CD14-positive monocyte (primary cell): ENCODE measurements around the gene RFX3. TPM values are rescaled to one million over a fixed set of nuclear protein-coding genes. Genes with fewer than 3 reads are reported as not detected.

ENCODE experiments used
- DNase-seq, 3 donors: peaks; one replicate each; pipeline ENCODE4 v3.0.0-alpha.2; 2011 to 2022
- H2AFZ ChIP-seq: 2 replicates; pipeline ENCODE4 v1.6.0; 2012; ENCODE audit warnings: mild to moderate bottlenecking, low read depth, low read length, inconsistent platforms; ENCODE audit not compliant: insufficient read depth, poor library complexity, severe bottlenecking
- H3K27ac ChIP-seq, 2 donors: 1 replicate in 1 of 2; 2 replicates in 1 of 2; pipeline ENCODE4 v1.5.1; 2012 to 2013; ENCODE audit warnings: low read length in 2 of 2, control low read depth in 1 of 2, inconsistent platforms in 1 of 2, low read depth in 1 of 2, mild to moderate bottlenecking in 1 of 2
- H3K27me3 ChIP-seq, 2 donors: one replicate each; pipeline versions ENCODE4 v1.6.0 to v1.6.1; 2011 to 2013; ENCODE audit warnings: low read length in 2 of 2; ENCODE audit not compliant: control insufficient read depth in 2 of 2, insufficient read depth in 2 of 2
- H3K36me3 ChIP-seq, 2 donors: replicated peaks in 1 of 2; 1 replicate in 1 of 2; 2 replicates in 1 of 2; pipeline versions ENCODE4 v1.5.1 to v1.6.1; 2012 to 2013; ENCODE audit warnings: low read length in 2 of 2, control low read depth in 1 of 2, inconsistent platforms in 1 of 2, mild to moderate bottlenecking in 1 of 2; ENCODE audit not compliant: insufficient read depth in 2 of 2, control insufficient read depth in 1 of 2
- H3K4me1 ChIP-seq, 2 donors: 1 replicate in 1 of 2; 2 replicates in 1 of 2; pipeline versions ENCODE4 v1.5.1 to v1.6.1; 2012 to 2013; ENCODE audit warnings: low read length in 2 of 2, control low read depth in 1 of 2, inconsistent platforms in 1 of 2, mild to moderate bottlenecking in 1 of 2, moderate library complexity in 1 of 2; ENCODE audit not compliant: insufficient read depth in 2 of 2, control insufficient read depth in 1 of 2
- H3K4me2 ChIP-seq: replicated peaks from 2 replicates; pipeline ENCODE3; 2012; ENCODE audit warnings: low read length, moderate library complexity, mild to moderate bottlenecking; ENCODE audit not compliant: poor library complexity, severe bottlenecking; ENCODE audit errors: extremely low read depth
- H3K4me3 ChIP-seq, 3 experiments: fragments of 200-600 bp in 1 of 3; sonication (generic) in 1 of 3; replicated peaks in 1 of 3; 1 replicate in 2 of 3; 2 replicates in 1 of 3; pipeline ENCODE4 v1.5.1; 2011 to 2013; ENCODE audit warnings: low read length in 3 of 3, mild to moderate bottlenecking in 3 of 3, control low read depth in 2 of 3, low read depth in 2 of 3, inconsistent platforms in 1 of 3, moderate library complexity in 1 of 3
- H3K79me2 ChIP-seq: 2 replicates; pipeline ENCODE4 v1.6.0; 2012; ENCODE audit warnings: mild to moderate bottlenecking, control low read depth, inconsistent platforms, low read length, moderate library complexity; ENCODE audit not compliant: insufficient read depth
- H3K9ac ChIP-seq: 2 replicates; pipeline ENCODE4 v1.6.0; 2017; ENCODE audit warnings: low read length, mild to moderate bottlenecking; ENCODE audit not compliant: insufficient read depth, poor library complexity, severe bottlenecking
- H3K9me3 ChIP-seq, 2 donors: replicated peaks in 1 of 2; 1 replicate in 1 of 2; 2 replicates in 1 of 2; pipeline versions ENCODE4 v1.5.1 to v1.6.1; 2012 to 2013; ENCODE audit warnings: low read length in 2 of 2, control low read depth in 1 of 2; ENCODE audit not compliant: control insufficient read depth in 1 of 2, insufficient read depth in 1 of 2
- H4K20me1 ChIP-seq: 2 replicates; pipeline ENCODE4 v1.6.0; 2012; ENCODE audit warnings: mild to moderate bottlenecking, low read length, control low read depth, moderate library complexity; ENCODE audit not compliant: insufficient read depth
- H3K27ac Mint-ChIP-seq, 7 donors: one replicate each; pipeline ENCODE4 v1.8.0; 2020; ENCODE audit warnings: mild to moderate bottlenecking in 7 of 7, mixed read lengths in 7 of 7, moderate library complexity in 6 of 7, inconsistent platforms in 2 of 7
- H3K27me3 Mint-ChIP-seq, 3 donors: one replicate each; pipeline ENCODE4 v1.8.0; 2021 to 2022; ENCODE audit warnings: low read depth in 3 of 3, mild to moderate bottlenecking in 3 of 3, mixed read lengths in 3 of 3, moderate library complexity in 3 of 3, inconsistent platforms in 1 of 3
- H3K36me3 Mint-ChIP-seq, 2 donors: one replicate each; pipeline ENCODE4 v1.8.0; 2020; ENCODE audit warnings: mixed read lengths in 2 of 2, inconsistent platforms in 1 of 2, mild to moderate bottlenecking in 1 of 2
- H3K4me1 Mint-ChIP-seq: one replicate; pipeline ENCODE4 v1.8.0; 2020; ENCODE audit warnings: mild to moderate bottlenecking, mixed read lengths
- H3K4me3 Mint-ChIP-seq, 2 donors: one replicate each; pipeline ENCODE4 v1.8.0; 2020; ENCODE audit warnings: mild to moderate bottlenecking in 2 of 2, mixed read lengths in 2 of 2, moderate library complexity in 1 of 2
- H3K9me3 Mint-ChIP-seq, 7 donors: one replicate each; pipeline ENCODE4 v1.8.0; 2020 to 2022; ENCODE audit warnings: mixed read lengths in 7 of 7, mild to moderate bottlenecking in 6 of 7, moderate library complexity in 6 of 7, inconsistent platforms in 2 of 7
- WGBS: methylation state at CpG from one replicate; pipeline ENCODE4 v1.1.5; 2013; ENCODE audit warnings: missing lambda C conversion rate; ENCODE audit not compliant: insufficient coverage; 5-methylcytosine and 5-hydroxymethylcytosine counted together
- intact Hi-C, 2 donors: fragments of 100-400 bp; cut with micrococcal nuclease; formaldehyde crosslinking; loops; one replicate each; pipeline versions ENCODE4 v1.15.0 to v1.15.1; 2023
- polyA plus RNA-seq, 3 donors: library from polyadenylated mRNA; depleted of rRNA in 1 of 3; unstranded in 2 of 3; stranded (reverse) in 1 of 3; fragments of 300-500 nt in 2 of 3; fragments of >200 nt in 1 of 3; fragmentation: Illumina TruSeq in 2 of 3; gene quantifications; 1 replicate in 2 of 3; 2 replicates in 1 of 3; pipeline ENCODE4 v1.2.3, GENCODE V29; 2012 to 2021
- TF ChIP-seq, protein P1 (sequence below): fragments of 200-600 bp; IDR thresholded peaks from one replicate; pipeline ENCODE4 v1.8.0; 2022; ENCODE audit warnings: antibody characterized with exemption, mild to moderate bottlenecking

RFX3 gene
- polyA plus RNA-seq, 3 donors, result 1.7 to 5.2 (median 3.2) TPM

DNA sequence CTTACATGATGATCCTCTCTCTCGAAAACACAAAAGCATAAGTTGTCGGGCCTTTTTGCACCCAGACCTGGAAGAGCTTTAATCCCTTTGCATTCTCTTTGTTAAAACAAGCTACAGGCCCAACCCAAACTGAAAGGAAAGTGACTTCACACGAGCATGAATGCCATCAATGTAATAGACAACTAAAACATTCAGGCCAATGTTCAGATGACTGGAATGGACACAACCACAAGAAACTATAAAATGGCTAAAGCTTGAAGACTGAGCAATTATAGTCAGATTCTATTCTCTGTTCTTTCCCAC, 45.5 kb downstream of the RFX3 start:
- 100% methylated on average over 2 of the region's 3 CpGs for WGBS
- TF ChIP-seq, protein P1, sequence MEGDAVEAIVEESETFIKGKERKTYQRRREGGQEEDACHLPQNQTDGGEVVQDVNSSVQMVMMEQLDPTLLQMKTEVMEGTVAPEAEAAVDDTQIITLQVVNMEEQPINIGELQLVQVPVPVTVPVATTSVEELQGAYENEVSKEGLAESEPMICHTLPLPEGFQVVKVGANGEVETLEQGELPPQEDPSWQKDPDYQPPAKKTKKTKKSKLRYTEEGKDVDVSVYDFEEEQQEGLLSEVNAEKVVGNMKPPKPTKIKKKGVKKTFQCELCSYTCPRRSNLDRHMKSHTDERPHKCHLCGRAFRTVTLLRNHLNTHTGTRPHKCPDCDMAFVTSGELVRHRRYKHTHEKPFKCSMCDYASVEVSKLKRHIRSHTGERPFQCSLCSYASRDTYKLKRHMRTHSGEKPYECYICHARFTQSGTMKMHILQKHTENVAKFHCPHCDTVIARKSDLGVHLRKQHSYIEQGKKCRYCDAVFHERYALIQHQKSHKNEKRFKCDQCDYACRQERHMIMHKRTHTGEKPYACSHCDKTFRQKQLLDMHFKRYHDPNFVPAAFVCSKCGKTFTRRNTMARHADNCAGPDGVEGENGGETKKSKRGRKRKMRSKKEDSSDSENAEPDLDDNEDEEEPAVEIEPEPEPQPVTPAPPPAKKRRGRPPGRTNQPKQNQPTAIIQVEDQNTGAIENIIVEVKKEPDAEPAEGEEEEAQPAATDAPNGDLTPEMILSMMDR, result no peak
- Histone ChIP-seq H3K4me2 (no peak overlapping the region), H3K27me3 (no peaks in the 10 kb centered on the region), H2AFZ (no peak overlapping the region), H3K4me3 (no peak overlapping the region), H3K9me3 (no peaks in the 10 kb centered on the region), H3K36me3 (peaks cover 5 to 13% of the 10 kb centered on the region in 2 donors), H4K20me1 (no peaks in the 10 kb centered on the region), H3K79me2 (no peaks in the 10 kb centered on the region), H3K9ac (no peak overlapping the region), H3K27ac (no peak overlapping the region), H3K4me1 (peaks cover 0 to 2% of the 10 kb centered on the region in 2 donors)
- peaks cover under 1 to 11% (median 7%) of the 10 kb centered on the region in 7 donors for H3K9me3 Mint-ChIP-seq
- no peak overlapping the region for H3K4me3 Mint-ChIP-seq
- DNase-seq, result no peak
- no peaks in the 10 kb centered on the region for H3K27me3 Mint-ChIP-seq
- intact Hi-C loops, result no loop called here
- peaks cover 19% of the 10 kb centered on the region for H3K4me1 Mint-ChIP-seq
- no peak overlapping the region for H3K27ac Mint-ChIP-seq
- peaks cover 14 to 17% of the 10 kb centered on the region in 2 donors for H3K36me3 Mint-ChIP-seq

DNA sequence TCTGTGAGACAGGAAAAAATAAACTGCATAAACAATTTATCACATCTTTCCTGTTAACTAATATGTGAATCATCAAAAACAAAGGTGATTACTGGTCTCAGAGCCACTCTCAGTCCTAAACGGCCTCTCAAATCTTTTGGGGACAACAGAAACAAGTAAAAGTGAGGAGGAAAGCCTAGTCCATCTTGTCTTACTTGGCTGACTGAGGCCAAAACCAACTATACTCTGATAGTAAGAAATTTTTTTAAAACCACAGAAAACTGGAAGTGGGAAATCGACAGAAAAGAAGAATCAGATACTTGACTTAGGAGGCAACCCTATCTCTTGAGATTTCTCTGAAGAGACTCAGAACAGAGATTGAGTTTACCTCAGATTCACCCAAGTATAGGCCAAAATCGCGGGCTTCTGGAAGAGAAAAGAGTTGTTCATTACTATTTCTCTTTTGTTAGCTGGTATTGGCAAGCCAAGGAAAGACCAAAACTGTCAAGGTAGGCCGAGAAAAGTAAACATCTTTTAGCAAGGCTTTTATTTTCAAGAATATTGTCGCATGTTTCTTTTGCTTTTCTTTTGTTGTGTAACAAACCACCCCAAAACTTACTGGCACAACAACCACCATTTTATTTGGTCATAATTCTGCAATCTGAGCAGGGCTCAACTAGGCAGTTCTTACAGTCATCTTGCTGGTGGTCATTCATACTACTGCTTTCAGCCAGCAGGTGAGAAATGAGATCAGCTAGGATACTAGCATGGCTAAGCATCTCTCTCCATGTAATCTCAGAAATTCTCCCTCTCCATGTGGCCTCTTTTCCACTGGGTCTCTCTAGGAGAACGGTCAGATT, 46.1 kb downstream of the RFX3 start:
- peak overlapping the region in 1 of 7 donors; percentile 65 for H3K27ac Mint-ChIP-seq
- no peak overlapping the region for H3K4me2 ChIP-seq
- H3K4me3 ChIP-seq, result no peak overlapping the region
- TF ChIP-seq, protein P1, result no peak
- H3K27me3 Mint-ChIP-seq, result peaks cover 0 to 2% (median 0%) of the 10 kb centered on the region in 3 donors
- intact Hi-C loops, result no loop called here
- H3K36me3 Mint-ChIP-seq, result peaks cover 12 to 17% of the 10 kb centered on the region in 2 donors
- no peaks in the 10 kb centered on the region for H4K20me1 ChIP-seq
- peak overlapping the region in 1 of 2 donors; percentile 1 for H3K27ac ChIP-seq
- H3K27me3 ChIP-seq, result no peaks in the 10 kb centered on the region
- no peak overlapping the region for H2AFZ ChIP-seq
- peaks cover 22% of the 10 kb centered on the region for H3K4me1 Mint-ChIP-seq
- no peak overlapping the region for H3K4me3 Mint-ChIP-seq
- H3K9ac ChIP-seq, result no peak overlapping the region
- no peaks in the 10 kb centered on the region for H3K9me3 ChIP-seq
- peaks cover 5 to 13% of the 10 kb centered on the region in 2 donors for H3K36me3 ChIP-seq
- peaks cover 0 to 2% of the 10 kb centered on the region in 2 donors for H3K4me1 ChIP-seq
- no peak for DNase-seq
- 100% methylated on average over 2 of the region's 7 CpGs for WGBS
- H3K79me2 ChIP-seq, result no peaks in the 10 kb centered on the region
- peaks cover 2 to 11% (median 7%) of the 10 kb centered on the region in 7 donors for H3K9me3 Mint-ChIP-seq
